Neural progenitor cell (in vitro differentiated cells): ENCODE measurements around the gene TLCD2.

Source experiments
- CTCF ChIP-seq: fragments of 200-600 bp; sonication (generic); IDR thresholded peaks from 2 replicates; pipeline ENCODE4 v1.5.1; 2017; ENCODE audit warnings: antibody characterized with exemption, mild to moderate bottlenecking
- EZH2phosphoT487 ChIP-seq: fragments of 200-600 bp; sonication (generic); IDR thresholded peaks from 2 replicates; pipeline ENCODE4 v1.6.1; 2017; ENCODE audit warnings: antibody characterized with exemption

GRCh38 chr17:1695365-1695764 is 14.8 kb downstream of the TLCD2 start:
- TF ChIP-seq CTCF = no peak
- no peak for TF ChIP-seq EZH2phosphoT487
